ENCODE data around the gene CAMSAP3. TPM values are rescaled to one million over a fixed set of nuclear protein-coding genes. Genes with fewer than 3 reads are reported as not detected.

Gene CAMSAP3
- total RNA-seq, 1 experiment from 2014 or later, result 16.6 TPM

GRCh38 chr19:7658219-7658686 lies 62.6 kb downstream of the CAMSAP3 start:
- no TSS peak for BruUV-seq (replicated peaks)
- DNase-seq, result no peak
- no peaks in the 10 kb centered on the region for H3K9me2 ChIP-seq (replicated peaks; ENCODE audit: low read length)
- no peaks in the 10 kb centered on the region for H3K36me3 ChIP-seq (ENCODE audit: low read depth, low read length)
- no peak overlapping the region for H3K4me2 ChIP-seq (ENCODE audit: low read length)
- no peaks in the 10 kb centered on the region for H3K9me3 ChIP-seq (ENCODE audit: low read length)
- no peaks in the 10 kb centered on the region for H3K79me2 ChIP-seq (ENCODE audit: low read length)
- H2AFZ ChIP-seq (ENCODE audit: low read length), result no peak overlapping the region
- no peaks in the 10 kb centered on the region for H3F3A ChIP-seq (ENCODE audit: low read length, unreplicated experiment)
- intact Hi-C loops (cut with micrococcal nuclease), result no loop called here
- H4K20me1 ChIP-seq (ENCODE audit: low read length), result no peaks in the 10 kb centered on the region
- no peak for ATAC-seq
- POLR2A ChIA-PET (ENCODE audit: unreplicated experiment), result no interaction called here
- H3K27ac ChIP-seq (ENCODE audit: low read length), result no peak overlapping the region
- peaks cover 17% of the 10 kb centered on the region; the same call in 1 of the 2 replicates for H3K27me3 ChIP-seq (ENCODE audit: low read length)
- CTCF ChIA-PET, result interaction anchor here (0.5 kb wide), 1 partner anchor 90 kb away, joined by 15 read pairs; no protein-coding TSS in a partner anchor
- H3K4me1 ChIP-seq (ENCODE audit: insufficient read depth, low read length), result no peaks in the 10 kb centered on the region
- TF ChIP-seq, protein P1, sequence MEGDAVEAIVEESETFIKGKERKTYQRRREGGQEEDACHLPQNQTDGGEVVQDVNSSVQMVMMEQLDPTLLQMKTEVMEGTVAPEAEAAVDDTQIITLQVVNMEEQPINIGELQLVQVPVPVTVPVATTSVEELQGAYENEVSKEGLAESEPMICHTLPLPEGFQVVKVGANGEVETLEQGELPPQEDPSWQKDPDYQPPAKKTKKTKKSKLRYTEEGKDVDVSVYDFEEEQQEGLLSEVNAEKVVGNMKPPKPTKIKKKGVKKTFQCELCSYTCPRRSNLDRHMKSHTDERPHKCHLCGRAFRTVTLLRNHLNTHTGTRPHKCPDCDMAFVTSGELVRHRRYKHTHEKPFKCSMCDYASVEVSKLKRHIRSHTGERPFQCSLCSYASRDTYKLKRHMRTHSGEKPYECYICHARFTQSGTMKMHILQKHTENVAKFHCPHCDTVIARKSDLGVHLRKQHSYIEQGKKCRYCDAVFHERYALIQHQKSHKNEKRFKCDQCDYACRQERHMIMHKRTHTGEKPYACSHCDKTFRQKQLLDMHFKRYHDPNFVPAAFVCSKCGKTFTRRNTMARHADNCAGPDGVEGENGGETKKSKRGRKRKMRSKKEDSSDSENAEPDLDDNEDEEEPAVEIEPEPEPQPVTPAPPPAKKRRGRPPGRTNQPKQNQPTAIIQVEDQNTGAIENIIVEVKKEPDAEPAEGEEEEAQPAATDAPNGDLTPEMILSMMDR (conservative IDR thresholded peaks at IDR 0.05; ENCODE audit: low read depth, low read length), result no peak
- TF ChIP-seq EZH2phosphoT487 (IDR thresholded peaks at IDR 0.05; ENCODE audit: borderline replicate concordance, low read length) (no peak), EZH2 (IDR thresholded peaks at IDR 0.05; ENCODE audit: low read length, unreplicated experiment) (no peak)
- H3K9ac ChIP-seq (ENCODE audit: low read length), result no peak overlapping the region
- no peak overlapping the region for H3K4me3 ChIP-seq (ENCODE audit: low read length)

GRCh38 chr19:7661744-7662538 lies 66.3 kb downstream of the CAMSAP3 start:
- CTCF ChIA-PET, result interaction anchor here (0.6 kb wide), 1 partner anchor 163 kb away, joined by 3 read pairs; no protein-coding TSS in a partner anchor
- BruUV-seq (replicated peaks), result no TSS peak
- Histone ChIP-seq H3K27ac (ENCODE audit: low read length) (no peak overlapping the region), H3K9me2 (replicated peaks; ENCODE audit: low read length) (no peaks in the 10 kb centered on the region), H3K4me1 (ENCODE audit: insufficient read depth, low read length) (no peaks in the 10 kb centered on the region), H2AFZ (ENCODE audit: low read length) (no peak overlapping the region), H3K9ac (ENCODE audit: low read length) (no peak overlapping the region), H3K4me2 (ENCODE audit: low read length) (no peak overlapping the region), H3K4me3 (ENCODE audit: low read length) (no peak overlapping the region), H3K27me3 (ENCODE audit: low read length) (peaks cover 17% of the 10 kb centered on the region; the same call in 1 of the 2 replicates), H3K36me3 (ENCODE audit: low read depth, low read length) (no peaks in the 10 kb centered on the region), H3K9me3 (ENCODE audit: low read length) (no peaks in the 10 kb centered on the region), H3F3A (ENCODE audit: low read length, unreplicated experiment) (no peaks in the 10 kb centered on the region), H3K79me2 (ENCODE audit: low read length) (no peaks in the 10 kb centered on the region), H4K20me1 (ENCODE audit: low read length) (no peaks in the 10 kb centered on the region)
- intact Hi-C loops (cut with micrococcal nuclease), result no loop called here
- DNase-seq, result no peak
- no peak for TF ChIP-seq EZH2phosphoT487 (IDR thresholded peaks at IDR 0.05; ENCODE audit: borderline replicate concordance, low read length)
- TF ChIP-seq, protein P1 (conservative IDR thresholded peaks at IDR 0.05; ENCODE audit: low read depth, low read length), result no peak
- TF ChIP-seq EZH2 (IDR thresholded peaks at IDR 0.05; ENCODE audit: low read length, unreplicated experiment), result no peak
- POLR2A ChIA-PET (ENCODE audit: unreplicated experiment), result no interaction called here
- no peak for ATAC-seq

DNA sequence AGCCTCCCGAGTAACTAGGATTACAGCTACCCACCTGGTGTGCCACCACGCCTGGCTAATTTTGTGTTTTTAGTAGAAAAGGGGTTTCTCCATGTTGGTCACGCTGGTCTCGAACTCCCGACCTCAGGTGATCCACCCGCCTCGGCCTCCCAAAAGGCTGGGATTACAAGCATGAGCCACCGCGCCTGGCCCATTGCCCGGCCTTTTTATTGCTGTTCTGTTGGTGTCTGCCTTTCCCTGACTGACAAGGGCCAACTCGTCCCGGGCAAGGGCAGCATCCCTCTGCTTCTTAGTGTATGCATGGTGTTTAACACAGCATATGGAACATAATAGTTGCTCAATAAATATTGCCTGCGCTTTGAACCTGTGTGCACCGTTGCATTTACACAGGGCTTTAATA lies 67.0 kb downstream of the CAMSAP3 start:
- Histone ChIP-seq H4K20me1 (ENCODE audit: low read length) (no peaks in the 10 kb centered on the region), H3K36me3 (ENCODE audit: low read depth, low read length) (no peaks in the 10 kb centered on the region), H3K27ac (ENCODE audit: low read length) (no peak overlapping the region), H2AFZ (ENCODE audit: low read length) (no peak overlapping the region), H3K4me1 (ENCODE audit: insufficient read depth, low read length) (no peaks in the 10 kb centered on the region), H3K4me3 (ENCODE audit: low read length) (no peak overlapping the region), H3K9ac (ENCODE audit: low read length) (no peak overlapping the region), H3K9me2 (replicated peaks; ENCODE audit: low read length) (no peaks in the 10 kb centered on the region), H3F3A (ENCODE audit: low read length, unreplicated experiment) (no peaks in the 10 kb centered on the region), H3K4me2 (ENCODE audit: low read length) (no peak overlapping the region), H3K79me2 (ENCODE audit: low read length) (no peaks in the 10 kb centered on the region), H3K27me3 (ENCODE audit: low read length) (peaks cover 17% of the 10 kb centered on the region; the same call in 1 of the 2 replicates), H3K9me3 (ENCODE audit: low read length) (no peaks in the 10 kb centered on the region)
- TF ChIP-seq, protein P1 (conservative IDR thresholded peaks at IDR 0.05; ENCODE audit: low read depth, low read length), result no peak
- no peak for TF ChIP-seq EZH2phosphoT487 (IDR thresholded peaks at IDR 0.05; ENCODE audit: borderline replicate concordance, low read length)
- TF ChIP-seq EZH2 (IDR thresholded peaks at IDR 0.05; ENCODE audit: low read length, unreplicated experiment), result no peak
- intact Hi-C loops (cut with micrococcal nuclease), result no loop called here
- 0 out of 2 replicates have a peak, but pooled peaks have one; percentile 35 for ATAC-seq
- no TSS peak for BruUV-seq (replicated peaks)
- ChIA-PET POLR2A (ENCODE audit: unreplicated experiment) (no interaction called here), CTCF (interaction anchor here (0.6 kb wide), 2 partner anchors 97 to 162 kb away, joined by 3 to 6 read pairs; no protein-coding TSS in a partner anchor)
- DNase-seq, result peak; percentile 35
